Germinal center (tissue), 1 donor: Measurements from ENCODE around the gene ANKFN1.

Source experiments
- DNase-seq: peaks from one replicate; pipeline ENCODE4 v3.0.0; 2012; ENCODE audit warnings: mixed read lengths, low spot score

ANKFN1 gene

GRCh38 chr17:56436142-56436541 lies 282.9 kb downstream of the ANKFN1 start:
- DNase-seq, result no peak

- DNase-seq, result no peak
These were observed 287.1 kb downstream of the ANKFN1 start for GRCh38 chr17:56440419-56440818.

- no peak for DNase-seq
These were observed 288.0 kb downstream of the ANKFN1 start for GRCh38 chr17:56441308-56441707.

- DNase-seq, result no peak
These were observed 292.6 kb downstream of the ANKFN1 start for GRCh38 chr17:56445692-56446411.

GRCh38 chr17:56447171-56447570 lies 293.9 kb downstream of the ANKFN1 start:
- no peak for DNase-seq

- no peak for DNase-seq
These were observed 295.1 kb downstream of the ANKFN1 start for GRCh38 chr17:56448371-56448770.

- no peak for DNase-seq
These were observed 295.9 kb downstream of the ANKFN1 start for GRCh38 chr17:56449176-56449575.

GRCh38 chr17:56451629-56452028 lies 298.4 kb downstream of the ANKFN1 start:
- DNase-seq, result no peak

- DNase-seq, result no peak
These were observed 299.2 kb downstream of the ANKFN1 start for GRCh38 chr17:56452461-56452860.

GRCh38 chr17:56457501-56457900 lies 304.2 kb downstream of the ANKFN1 start:
- DNase-seq, result no peak

- no peak for DNase-seq
These were observed 312.6 kb downstream of the ANKFN1 start for GRCh38 chr17:56465886-56466285.

- no peak for DNase-seq
These were observed 315.6 kb downstream of the ANKFN1 start for GRCh38 chr17:56468840-56469239.

- DNase-seq, result no peak
These were observed 318.4 kb downstream of the ANKFN1 start for GRCh38 chr17:56471696-56472095.

GRCh38 chr17:56475116-56475515 lies 321.8 kb downstream of the ANKFN1 start:
- DNase-seq, result no peak

- peak; percentile 3 for DNase-seq
These were observed 325.7 kb downstream of the ANKFN1 start for GRCh38 chr17:56478836-56479447.

- no peak for DNase-seq
These were observed 327.2 kb downstream of the ANKFN1 start for GRCh38 chr17:56480501-56480900.

- no peak for DNase-seq
These were observed 328.4 kb downstream of the ANKFN1 start for GRCh38 chr17:56481659-56482058.

GRCh38 chr17:56482229-56482628 lies 329.0 kb downstream of the ANKFN1 start:
- DNase-seq, result no peak

GRCh38 chr17:56486732-56487131 lies 333.5 kb downstream of the ANKFN1 start:
- no peak for DNase-seq

- DNase-seq, result no peak
These were observed 335.5 kb downstream of the ANKFN1 start for GRCh38 chr17:56488800-56489199.

- DNase-seq, result no peak
These were observed 336.7 kb downstream of the ANKFN1 start for GRCh38 chr17:56489980-56490379.

GRCh38 chr17:56495556-56495955 lies 342.3 kb downstream of the ANKFN1 start:
- DNase-seq, result no peak

GRCh38 chr17:56497132-56497531 lies 343.9 kb downstream of the ANKFN1 start:
- no peak for DNase-seq
